ENCODE data around the gene TRHDE.
"Not testable (repeated sequence)": the region's sequence is repeated elsewhere in the genome, so short reads cannot be mapped to it uniquely, and the experiment has no call there.

TRHDE gene

DNA sequence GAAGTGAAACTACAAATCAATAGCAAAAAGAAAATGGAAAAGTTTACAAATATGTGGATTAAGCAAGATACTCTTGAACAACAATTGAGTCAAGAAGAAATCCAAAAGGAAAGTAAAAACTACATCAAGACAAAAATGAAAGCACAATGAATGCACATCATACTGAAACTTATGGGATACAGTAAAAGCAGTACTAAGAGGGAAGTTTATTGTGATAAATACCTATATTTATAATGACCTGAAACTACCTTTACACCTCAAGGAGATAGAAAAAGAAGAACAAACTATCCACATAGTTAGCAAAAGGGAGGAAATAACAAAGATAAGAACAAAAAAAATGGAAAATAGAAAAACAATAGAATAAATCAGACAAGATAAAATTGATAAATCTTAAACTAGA, 375.0 kb downstream of the TRHDE start:
- TF ChIP-seq GATA1 (IDR thresholded peaks at IDR 0.05; ENCODE audit: low read depth, low read length), result no peak
- no peak for TF ChIP-seq POLR2A (IDR thresholded peaks at IDR 0.05; ENCODE audit: low read length)
- no peak for DNase-seq

DNA sequence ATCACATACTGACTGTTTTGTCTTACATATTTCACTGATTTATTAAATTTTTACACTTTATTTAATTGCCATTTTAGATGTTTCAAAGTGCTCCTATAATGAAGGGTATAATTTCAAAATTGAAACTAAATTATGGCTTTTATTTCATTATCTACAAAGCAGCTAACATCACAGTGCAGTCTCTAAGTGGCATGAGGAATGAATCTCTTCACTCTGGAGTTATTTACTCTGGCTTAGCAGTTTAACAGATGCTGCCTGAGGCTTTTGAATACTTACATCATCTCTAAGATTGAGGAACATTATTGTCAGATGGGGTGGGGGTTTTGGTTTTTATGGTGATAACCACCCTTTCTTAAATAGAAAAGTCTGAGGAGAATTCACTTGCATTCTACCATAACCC, 386.4 kb downstream of the TRHDE start:
- TF ChIP-seq GATA1 (IDR thresholded peaks at IDR 0.05; ENCODE audit: low read depth, low read length) (no peak), POLR2A (IDR thresholded peaks at IDR 0.05; ENCODE audit: low read length) (no peak)
- DNase-seq, result no peak

DNA sequence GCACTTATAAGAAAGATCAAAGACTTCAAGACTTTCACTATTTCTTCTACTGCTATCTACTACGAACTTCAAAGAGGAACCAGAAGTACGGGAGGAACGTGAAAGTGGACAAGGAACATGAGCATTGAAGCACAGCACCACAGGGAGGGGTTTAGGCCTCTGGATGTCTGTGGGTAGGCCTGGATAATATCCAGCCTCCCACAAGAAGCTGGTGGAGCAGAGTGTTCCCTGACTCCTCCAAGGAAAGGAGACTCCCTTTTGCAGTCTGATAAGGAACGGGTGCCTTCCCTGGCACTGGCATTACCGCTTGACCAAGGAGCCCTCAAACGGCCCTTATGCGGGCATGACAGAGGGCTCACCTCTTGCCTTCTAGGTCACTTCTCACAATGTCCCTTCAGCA, 388.0 kb downstream of the TRHDE start:
- not testable (repeated sequence) for DNase-seq

DNA sequence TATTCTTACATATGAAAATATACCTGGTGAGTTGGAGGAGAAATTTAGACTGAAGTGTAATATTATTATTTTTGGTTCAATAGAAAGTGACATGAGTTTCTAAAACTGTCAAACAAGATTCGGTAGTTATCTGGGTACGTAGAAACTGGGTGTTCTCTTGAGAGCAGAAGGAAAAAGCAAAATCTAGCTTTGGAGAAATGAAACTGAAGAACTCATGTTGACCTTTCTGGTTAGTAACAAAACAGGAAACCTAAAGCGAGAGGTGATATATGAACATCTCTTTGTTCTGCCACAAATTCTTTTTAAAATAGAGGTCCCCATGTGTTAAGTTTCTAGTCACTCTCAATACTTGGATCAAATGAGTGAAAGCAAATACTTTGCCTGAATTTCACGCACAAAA, 401.7 kb downstream of the TRHDE start:
- TF ChIP-seq GATA1 (IDR thresholded peaks at IDR 0.05; ENCODE audit: low read depth, low read length), result no peak
- TF ChIP-seq POLR2A (IDR thresholded peaks at IDR 0.05; ENCODE audit: low read length), result no peak
- no peak for DNase-seq

DNA sequence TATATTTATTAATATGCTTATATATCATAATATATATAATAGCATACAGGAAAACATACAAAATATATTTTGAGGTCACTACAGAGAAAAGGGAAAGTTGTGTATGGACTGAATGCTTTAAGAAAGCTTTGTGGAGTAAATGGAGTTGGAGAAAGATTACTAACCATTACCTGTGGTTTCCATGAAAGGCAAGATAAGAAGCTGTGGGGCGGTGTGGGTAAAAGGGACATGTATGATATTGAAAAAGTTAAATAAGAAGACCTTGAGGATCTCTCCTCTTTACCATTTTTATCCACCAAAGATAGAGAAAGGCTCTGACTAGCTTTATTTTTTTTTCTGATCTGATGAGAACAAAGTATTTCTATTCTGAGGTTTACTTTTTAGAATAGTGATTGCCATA, 404.4 kb downstream of the TRHDE start:
- DNase-seq, result peak; percentile 12 to 40
- no peak for TF ChIP-seq GATA1 (IDR thresholded peaks at IDR 0.05; ENCODE audit: low read depth, low read length)
- TF ChIP-seq POLR2A (IDR thresholded peaks at IDR 0.05; ENCODE audit: low read length), result no peak

DNA sequence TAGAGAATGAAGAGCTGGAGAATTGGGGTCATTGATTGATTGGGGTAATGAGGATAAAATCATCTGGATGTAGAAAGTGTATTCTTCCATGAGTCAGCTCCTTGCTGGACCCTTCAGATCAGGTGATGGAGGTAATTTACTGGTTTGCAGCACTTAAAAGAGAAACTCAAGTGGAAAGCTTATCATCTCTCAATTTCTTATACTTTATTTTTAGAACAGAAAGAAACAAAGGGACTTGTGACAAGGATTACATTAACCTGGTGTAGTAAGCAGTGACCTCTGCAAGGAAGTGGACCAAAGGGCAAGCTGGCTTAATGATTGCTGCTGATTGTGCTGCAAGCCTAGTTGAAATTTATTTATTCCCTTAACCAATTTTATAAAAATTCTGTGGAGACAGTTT, 405.0 kb downstream of the TRHDE start:
- no peak for TF ChIP-seq GATA1 (IDR thresholded peaks at IDR 0.05; ENCODE audit: low read depth, low read length)
- TF ChIP-seq POLR2A (IDR thresholded peaks at IDR 0.05; ENCODE audit: low read length), result no peak
- peak; percentile 28 to 46 for DNase-seq

DNA sequence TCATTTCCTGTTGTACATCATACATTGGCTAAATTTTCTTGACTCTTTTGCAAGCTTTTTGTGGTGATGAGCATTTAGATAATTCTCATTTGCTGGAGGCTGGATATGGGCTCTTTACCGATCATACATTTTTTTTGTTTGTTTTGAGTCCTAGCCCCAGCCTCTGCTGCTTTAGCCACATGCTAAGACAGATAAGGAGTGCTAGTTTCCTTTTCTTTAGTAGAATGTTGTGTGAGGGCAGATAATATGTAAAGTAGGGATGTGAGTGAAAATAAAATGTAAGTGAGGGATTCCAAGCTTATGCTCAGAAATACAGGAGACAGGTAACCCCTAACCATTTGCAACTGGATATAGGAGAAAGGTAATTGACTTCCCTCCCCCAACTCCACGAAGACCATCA, 405.7 kb downstream of the TRHDE start:
- DNase-seq, result peak; percentile 74 to 88
- TF ChIP-seq GATA1 (IDR thresholded peaks at IDR 0.05; ENCODE audit: low read depth, low read length) (no peak), POLR2A (IDR thresholded peaks at IDR 0.05; ENCODE audit: low read length) (no peak)

DNA sequence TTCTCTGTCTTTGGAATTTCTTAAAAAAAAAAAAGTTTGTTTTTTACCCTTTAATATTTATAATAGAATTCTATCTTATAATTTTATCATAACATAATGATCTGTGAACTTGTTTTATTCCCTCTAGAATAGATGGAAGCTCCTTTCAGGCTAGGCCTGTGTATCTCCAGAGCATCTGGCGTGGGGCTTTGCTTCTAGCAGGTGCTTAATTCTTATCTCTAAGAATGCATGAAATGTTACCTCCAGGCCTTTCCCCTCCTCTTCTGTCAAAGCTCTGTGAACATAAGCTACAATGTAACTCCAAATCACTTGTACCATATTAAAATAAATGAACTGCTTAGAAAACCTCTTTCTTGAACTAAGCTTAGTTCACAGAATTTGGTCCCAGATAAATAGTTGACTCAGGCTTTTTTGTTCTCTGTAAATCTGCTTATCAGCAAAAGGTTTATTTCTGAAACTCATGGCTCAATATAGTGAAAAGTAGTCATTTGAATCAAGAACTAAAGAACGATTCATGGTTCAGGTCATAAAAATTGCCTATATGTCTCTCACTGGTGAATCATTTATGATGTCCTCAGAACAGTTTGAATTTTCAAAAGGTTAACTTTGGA, 407.1 kb downstream of the TRHDE start:
- peak; percentile 19 to 20 for DNase-seq
- TF ChIP-seq POLR2A (IDR thresholded peaks at IDR 0.05; ENCODE audit: low read length) (no peak), GATA1 (IDR thresholded peaks at IDR 0.05; ENCODE audit: low read depth, low read length) (no peak)

DNA sequence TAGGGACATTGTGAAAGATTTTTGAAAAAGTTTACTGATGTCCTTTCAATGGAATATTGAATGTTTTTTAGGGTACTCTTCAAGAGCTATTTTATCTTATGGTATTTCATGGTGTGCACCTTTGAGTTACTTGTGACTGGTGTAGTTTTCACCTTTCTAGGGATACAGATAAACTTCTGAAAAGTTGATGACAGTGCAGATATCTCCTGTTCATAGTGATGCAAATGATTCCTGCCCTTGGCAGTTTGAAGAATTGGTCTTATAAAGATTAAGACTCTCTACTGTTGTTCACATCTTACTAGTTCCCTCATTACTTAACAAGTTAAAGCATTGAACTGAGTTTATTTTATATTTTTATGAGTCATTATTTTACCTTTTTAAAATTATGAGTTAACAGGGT, 408.9 kb downstream of the TRHDE start:
- DNase-seq, result no peak
- no peak for TF ChIP-seq GATA1 (IDR thresholded peaks at IDR 0.05; ENCODE audit: low read depth, low read length)
- TF ChIP-seq POLR2A (IDR thresholded peaks at IDR 0.05; ENCODE audit: low read length), result no peak

DNA sequence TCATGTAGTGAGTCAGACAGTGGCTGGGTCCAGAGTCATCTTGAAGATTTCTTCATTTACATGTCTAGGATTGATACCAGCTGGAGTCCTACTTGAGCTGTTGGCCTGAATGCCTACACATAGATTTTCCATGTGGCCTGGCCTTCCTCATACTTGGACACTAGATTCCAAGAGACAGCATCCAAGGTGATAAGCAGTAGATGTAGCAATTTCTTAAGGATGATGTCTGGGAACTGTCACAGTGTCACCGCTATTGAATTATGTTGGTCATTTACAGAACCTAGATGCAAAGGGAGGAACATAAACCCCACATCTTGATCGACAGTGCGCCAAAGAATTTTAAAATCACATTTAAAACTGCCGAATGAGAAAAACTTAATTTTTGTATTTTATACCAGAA, 412.3 kb downstream of the TRHDE start:
- TF ChIP-seq POLR2A (IDR thresholded peaks at IDR 0.05; ENCODE audit: low read length) (no peak), GATA1 (IDR thresholded peaks at IDR 0.05; ENCODE audit: low read depth, low read length) (no peak)
- no peak for DNase-seq

DNA sequence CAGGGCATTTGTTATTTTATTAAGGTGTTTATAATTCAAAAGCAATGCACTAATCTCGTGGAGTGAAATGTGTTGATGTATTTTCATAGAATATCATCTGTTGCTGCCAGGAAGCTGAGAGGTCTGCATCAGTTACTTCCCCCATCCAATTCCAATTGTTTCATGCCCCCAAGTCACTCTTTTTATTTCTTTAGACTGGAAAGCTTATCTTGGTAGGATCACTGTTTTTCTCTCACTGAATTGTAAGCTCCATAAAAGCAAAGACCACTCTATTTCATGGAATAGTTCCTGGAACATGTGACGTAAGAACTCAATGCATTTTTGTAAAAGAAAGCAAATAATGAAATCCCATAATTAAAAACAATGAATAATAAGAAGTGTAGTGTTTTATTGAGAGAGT, 420.2 kb downstream of the TRHDE start:
- no peak for DNase-seq
- no peak for TF ChIP-seq GATA1 (IDR thresholded peaks at IDR 0.05; ENCODE audit: low read depth, low read length)
- no peak for TF ChIP-seq POLR2A (IDR thresholded peaks at IDR 0.05; ENCODE audit: low read length)

DNA sequence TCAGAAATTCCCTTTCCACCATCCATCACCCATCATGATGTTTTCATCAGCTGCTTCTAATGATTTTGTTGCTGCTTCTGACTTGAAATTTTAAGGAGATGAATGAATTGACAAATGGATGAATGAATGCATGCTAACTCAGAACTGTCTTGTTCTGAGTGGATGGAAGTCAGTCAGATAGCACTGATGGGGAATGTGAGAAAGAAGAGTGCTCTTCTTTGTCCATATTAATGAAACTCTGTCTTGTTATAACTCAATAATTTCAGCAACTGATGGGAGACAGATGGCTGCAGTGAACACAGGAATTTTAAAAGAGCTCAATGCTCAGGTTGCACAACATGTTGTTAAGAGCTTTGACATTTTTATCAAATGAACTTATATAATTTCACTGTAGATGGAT, 422.0 kb downstream of the TRHDE start:
- no peak for DNase-seq
- TF ChIP-seq POLR2A (IDR thresholded peaks at IDR 0.05; ENCODE audit: low read length) (no peak), GATA1 (IDR thresholded peaks at IDR 0.05; ENCODE audit: low read depth, low read length) (no peak)

DNA sequence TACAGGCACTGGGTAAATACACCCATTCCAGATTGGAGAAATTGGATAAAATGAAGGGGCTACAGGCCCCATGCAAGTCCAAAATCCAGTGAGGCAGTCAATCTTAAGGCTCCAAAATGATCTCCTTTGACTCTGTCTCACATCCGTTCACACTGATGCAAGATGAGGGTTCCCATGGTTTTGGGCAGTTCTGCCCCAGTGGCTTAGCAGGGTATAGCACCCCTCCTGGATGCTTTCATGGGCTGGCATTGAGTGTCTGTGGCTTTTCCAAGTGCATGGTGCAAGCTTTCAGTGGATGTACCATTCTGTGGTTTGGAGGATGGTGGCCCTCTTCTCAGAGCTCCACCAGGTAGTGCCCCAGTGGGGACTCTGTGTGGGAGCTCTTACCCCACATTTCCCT, 427.2 kb downstream of the TRHDE start:
- DNase-seq, result no peak
- TF ChIP-seq GATA1 (IDR thresholded peaks at IDR 0.05; ENCODE audit: low read depth, low read length), result no peak
- TF ChIP-seq POLR2A (IDR thresholded peaks at IDR 0.05; ENCODE audit: low read length), result no peak

DNA sequence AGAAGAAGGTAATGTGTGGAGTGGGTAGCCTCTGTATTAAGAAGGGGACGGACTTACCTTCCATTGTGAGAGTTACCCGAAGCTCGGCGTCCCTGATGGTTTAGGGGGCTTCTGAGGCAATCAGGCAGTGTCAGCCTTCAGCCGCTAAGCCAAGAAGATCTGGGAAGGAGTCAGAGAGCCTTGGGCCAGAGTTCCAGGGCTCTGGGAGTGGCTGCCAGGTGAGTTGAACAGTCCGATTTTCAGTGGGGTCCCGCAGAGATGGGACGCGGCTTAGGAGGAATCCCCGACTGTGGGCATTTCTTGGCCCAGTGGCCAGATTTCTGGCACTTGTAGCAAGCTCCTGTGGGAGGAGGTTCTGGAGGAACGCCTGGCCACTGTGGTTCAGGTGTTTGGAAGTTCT, 439.9 kb downstream of the TRHDE start:
- not testable (repeated sequence) for DNase-seq

DNA sequence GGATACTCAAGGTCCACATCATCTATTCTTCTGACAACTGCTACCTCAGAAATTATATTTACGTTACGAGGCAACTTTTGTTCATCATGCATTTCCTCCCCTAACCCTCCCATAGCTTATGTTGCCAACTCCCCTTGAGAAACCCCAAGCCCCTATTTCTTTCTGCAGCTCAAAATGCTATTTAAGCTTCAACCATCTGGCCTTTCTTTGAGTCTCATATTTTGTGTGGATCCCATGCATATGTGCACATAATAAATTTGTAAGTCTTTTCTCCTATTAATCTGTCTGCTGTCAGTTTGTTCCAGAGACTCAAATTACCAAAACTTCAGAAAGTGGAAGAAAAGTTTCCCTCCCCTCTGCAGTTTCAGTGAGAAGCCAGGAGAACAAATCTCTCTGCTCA, 444.1 kb downstream of the TRHDE start:
- TF ChIP-seq POLR2A (IDR thresholded peaks at IDR 0.05; ENCODE audit: low read length), result no peak
- TF ChIP-seq GATA1 (IDR thresholded peaks at IDR 0.05; ENCODE audit: low read depth, low read length), result no peak
- no peak for DNase-seq

DNA sequence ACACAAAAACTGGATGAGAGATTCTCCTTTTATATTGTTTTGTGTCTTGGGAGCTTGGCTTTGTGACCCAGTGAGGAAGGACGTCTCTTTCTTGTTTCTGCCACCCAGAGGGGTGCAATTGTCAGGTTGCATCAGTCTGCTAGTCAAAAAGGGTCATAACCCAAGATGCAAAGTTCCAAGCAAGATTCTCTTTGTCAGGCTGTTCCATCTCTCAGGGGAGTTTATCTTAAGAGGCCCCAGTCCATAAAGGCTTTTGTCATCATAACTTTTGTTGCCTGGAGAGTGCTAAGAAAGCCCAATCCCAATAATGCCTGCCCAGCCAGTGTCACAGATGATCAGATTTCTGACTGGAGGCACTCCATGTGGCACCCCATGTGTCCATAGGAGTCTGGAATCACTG, 444.9 kb downstream of the TRHDE start:
- DNase-seq, result no peak
- no peak for TF ChIP-seq GATA1 (IDR thresholded peaks at IDR 0.05; ENCODE audit: low read depth, low read length)
- TF ChIP-seq POLR2A (IDR thresholded peaks at IDR 0.05; ENCODE audit: low read length), result no peak
